ENCODE data around the gene HRH3. TPM values are rescaled to one million over a fixed set of nuclear protein-coding genes. Genes with fewer than 3 reads are reported as not detected.

The HRH3 gene
- total RNA-seq, 1 donor from 2014 or later, result not detected

- no peak for DNase-seq (ENCODE audit: low spot score)
These were observed 3.2 kb downstream of the HRH3 start for GRCh38 chr20:62216636-62217566.

DNA sequence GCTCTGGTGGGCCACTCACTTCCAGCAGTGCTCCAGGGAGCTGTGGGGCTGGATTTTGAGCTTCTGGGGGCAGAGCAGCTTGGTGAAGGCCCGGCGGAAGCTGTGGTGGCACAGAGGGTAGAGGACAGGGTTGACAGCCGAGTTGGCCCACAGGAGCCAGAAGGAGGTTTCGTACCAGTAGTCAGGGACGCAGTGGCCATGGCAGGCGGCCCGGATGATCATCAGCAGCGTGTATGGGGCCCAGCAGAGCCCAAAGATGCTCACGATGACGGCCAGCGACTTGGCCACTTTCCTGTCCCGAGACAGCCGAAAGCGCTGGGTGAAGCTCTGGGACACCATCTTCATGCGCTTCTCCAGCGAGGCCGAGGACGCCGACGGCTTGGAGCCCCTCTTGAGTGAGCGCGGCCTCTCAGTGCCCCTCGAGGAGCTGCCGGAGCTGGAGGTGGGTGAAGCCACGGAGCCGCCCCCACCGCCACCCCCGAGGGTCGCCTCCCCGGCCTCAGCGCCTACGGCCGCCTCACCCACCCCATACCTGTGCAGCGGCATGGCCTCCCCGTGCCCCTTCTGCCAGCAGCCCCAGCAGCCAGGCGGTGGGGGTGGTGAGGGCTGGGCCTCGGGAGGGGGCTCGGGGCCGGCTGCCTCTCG, 4.0 kb downstream of the HRH3 start:
- DNase-seq (ENCODE audit: low spot score), result no peak

- no peak for DNase-seq (ENCODE audit: low spot score)
These were observed 4.8 kb downstream of the HRH3 start for GRCh38 chr20:62215020-62215990.

DNA sequence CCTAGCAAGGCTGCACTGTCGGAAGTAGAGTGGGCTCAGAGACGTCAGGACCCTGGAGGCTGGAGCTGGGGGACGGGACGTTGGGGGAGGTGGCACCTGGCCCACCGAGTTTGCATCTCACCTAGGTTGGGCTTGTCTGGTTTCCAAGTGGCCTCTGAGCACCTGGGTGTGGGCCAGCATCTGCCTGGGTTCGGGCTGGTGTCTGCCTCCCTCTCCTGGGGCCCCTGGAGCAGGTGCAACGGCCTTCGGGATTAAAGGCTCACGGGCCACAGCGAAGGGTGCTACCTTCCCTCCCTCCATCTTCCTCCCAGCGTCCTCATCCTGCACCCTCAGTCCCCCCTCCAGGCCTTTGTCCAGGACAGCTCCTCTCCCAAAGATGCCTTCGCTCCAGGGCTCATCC, 6.0 kb downstream of the HRH3 start:
- no peak for DNase-seq (ENCODE audit: low spot score)

- no peak for DNase-seq (ENCODE audit: low spot score)
These were observed 7.8 kb downstream of the HRH3 start for GRCh38 chr20:62212299-62212698.

DNA sequence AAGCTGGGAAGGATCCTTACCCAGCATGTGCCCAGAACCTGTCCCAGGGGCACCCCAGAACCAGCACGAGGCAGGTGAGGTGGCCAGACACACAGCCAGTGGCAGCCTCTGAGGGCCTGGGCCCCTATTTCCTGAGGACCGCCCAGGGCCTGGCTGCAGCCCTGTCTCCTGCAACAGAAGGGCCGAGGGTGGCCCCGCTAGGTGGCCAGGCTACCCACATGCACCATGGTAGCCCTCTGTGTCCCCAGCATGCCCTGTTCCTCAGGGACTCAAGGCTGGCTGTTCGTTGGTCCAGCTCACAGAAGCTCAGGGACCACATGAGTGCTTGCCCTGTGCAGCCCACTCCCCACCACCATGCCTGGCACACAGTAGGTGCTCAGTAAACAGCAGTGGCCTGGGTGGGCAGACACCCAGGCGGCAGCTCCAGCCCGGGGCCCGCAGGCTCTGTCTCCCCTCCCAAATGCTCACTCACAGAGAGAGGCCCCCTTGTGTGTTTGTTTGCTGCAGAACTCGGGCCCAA, 8.2 kb downstream of the HRH3 start:
- DNase-seq (ENCODE audit: low spot score), result no peak

GRCh38 chr20:62211216-62211615, 8.9 kb downstream of the HRH3 start:
- no peak for DNase-seq (ENCODE audit: low spot score)

GRCh38 chr20:62210496-62210855, 9.6 kb downstream of the HRH3 start:
- no peak for DNase-seq (ENCODE audit: low spot score)

DNA sequence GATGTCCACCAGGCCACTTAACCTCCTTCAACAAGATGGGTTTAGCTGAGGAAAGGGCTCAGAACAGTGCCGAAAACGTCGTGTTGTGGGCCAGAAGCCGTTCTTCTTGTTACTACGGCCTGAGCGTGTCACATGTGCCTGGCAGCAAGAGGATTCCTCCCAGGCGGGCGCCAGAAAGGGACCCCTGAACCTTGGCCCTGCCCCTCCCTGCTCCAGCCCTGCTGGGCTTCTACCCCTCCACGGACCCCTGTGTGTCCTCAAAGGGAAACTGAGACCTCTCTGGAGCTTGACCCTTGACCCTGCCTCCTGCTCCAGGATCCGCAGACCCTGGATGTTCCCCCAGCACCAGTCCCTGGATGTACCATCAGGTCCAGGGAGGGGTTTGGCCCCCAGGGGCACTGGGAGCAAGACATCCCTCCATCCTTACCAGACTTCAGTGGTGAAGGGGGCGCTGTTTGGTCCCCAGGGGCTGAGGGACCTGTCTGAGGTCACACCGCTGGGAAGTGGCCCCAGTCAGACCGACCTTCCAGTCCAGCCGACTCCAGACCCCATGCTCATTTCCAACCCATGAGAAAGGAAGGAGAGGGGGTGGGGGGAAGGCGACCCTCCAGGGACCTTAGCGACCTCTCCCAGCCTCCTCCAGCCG, 10.1 kb downstream of the HRH3 start:
- DNase-seq (ENCODE audit: low spot score), result no peak

GRCh38 chr20:62208795-62209755, 11.0 kb downstream of the HRH3 start:
- DNase-seq (ENCODE audit: low spot score), result no peak

DNA sequence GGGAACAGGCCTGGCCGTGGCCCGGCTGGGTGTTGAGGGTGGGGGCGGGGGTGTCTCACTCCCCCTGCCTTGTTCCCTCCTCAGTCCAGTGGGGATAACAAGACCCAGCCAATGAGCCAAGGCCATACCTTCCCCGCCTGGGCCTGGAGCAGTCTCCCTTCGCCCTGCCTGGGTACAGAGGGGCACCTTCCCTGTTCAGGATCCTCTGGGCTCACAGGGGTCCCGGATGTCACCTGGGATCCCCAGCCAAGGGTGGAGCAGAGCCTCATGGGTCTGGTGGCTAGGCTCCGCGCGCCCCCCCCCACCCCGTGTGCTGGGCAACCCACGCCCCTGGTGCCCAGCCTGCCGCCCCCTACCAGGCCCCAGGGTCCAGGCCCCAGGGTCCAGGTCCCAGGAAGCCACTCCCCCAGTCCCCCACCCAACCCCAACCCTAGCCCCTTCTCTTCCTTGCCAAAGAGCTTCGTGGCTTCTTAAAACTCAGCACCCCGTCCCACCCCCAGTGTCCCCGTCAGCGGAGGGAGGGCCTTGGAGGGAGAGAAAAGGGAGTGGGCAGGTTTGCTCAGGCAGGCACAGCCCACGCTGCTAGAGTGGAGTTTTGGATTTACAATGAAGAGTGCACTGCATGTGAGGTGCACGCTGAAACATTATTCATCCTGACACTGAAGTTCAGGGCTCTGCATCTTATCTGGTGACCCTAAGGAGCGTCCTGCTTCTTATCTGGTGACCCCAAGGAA, 11.8 kb downstream of the HRH3 start:
- DNase-seq (ENCODE audit: low spot score), result no peak

- DNase-seq (ENCODE audit: low spot score), result no peak
These were observed 13.7 kb downstream of the HRH3 start for GRCh38 chr20:62206388-62206775.

DNA sequence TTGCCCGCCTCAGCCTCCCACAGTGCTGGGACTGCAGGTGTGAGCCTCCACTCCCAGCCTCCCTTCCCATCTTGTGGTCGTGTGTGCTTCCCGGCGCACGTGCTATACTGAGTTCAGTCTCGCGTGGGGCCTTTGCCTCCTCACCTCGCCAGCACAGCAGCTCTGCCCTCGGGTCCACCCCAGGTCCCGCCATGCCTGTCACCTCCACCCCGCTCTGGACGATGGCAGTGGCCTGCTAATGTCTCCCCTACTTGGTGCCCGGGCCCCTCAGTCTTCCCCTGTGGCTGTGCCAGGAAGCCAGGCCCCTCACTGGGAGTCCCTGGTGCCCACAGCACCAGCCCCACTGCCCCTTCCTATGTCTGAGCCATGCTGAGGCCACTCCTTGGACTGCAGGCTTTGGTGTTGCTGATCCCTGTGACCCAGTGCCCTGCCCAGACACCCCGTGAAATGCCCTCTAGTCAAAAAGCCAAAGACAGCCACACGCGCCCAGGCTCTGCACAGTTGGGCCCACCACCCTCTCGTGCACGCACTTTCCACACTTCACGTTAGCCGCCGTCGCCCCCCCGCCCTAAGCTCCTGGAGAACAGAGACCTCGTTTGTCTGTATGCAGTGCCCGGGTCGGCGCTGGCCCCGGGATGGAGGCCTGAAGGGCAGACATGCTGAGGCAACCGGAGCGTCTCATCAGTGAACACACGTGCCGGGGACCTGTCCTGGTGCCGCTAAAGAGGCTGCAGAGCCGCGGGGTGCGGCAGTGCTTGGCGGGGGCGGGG, 14.3 kb downstream of the HRH3 start:
- DNase-seq (ENCODE audit: low spot score), result no peak

GRCh38 chr20:62203378-62204030, 16.6 kb downstream of the HRH3 start:
- DNase-seq (ENCODE audit: low spot score), result no peak

- DNase-seq (ENCODE audit: low spot score), result no peak
These were observed 17.3 kb downstream of the HRH3 start for GRCh38 chr20:62202676-62203377.

- DNase-seq (ENCODE audit: low spot score), result no peak
These were observed 18.0 kb downstream of the HRH3 start for GRCh38 chr20:62202083-62202395.
